ENCODE data around the gene DDX52. TPM values are rescaled to one million over a fixed set of nuclear protein-coding genes. Genes with fewer than 3 reads are reported as not detected.

The DDX52 gene
- total RNA-seq (2022; extraction: Qiagen RNA extraction) = 24.6 to 29.8 TPM (median 27.3 TPM) in 5 replicates

GRCh38 chr17:37643118-37643766 lies at the start of gene DDX52:
Gene DDX52, minus strand, starts transcription at chr17:37643446. Its CDS starts 26 bp downstream, at chr17:37643420.

GRCh38 chr17:37609170-37610040 lies 33.8 kb downstream of the DDX52 start, which contains the start of gene SYNRG:
Gene SYNRG, minus strand, starts transcription at chr17:37609418. Its CDS starts 63 bp downstream, at chr17:37609355.

Other genes with a start within 250 kb of the DDX52 start
- gene ACACA, start 236.6 kb downstream of the DDX52 start, total RNA-seq (2022; extraction: Qiagen RNA extraction) = 42.4 to 49.9 TPM (median 47.4 TPM) in 5 replicates
- gene TADA2A, start 236.6 kb downstream of the DDX52 start, total RNA-seq (2022; extraction: Qiagen RNA extraction) = 11.4 to 13.5 TPM (median 12.9 TPM) in 5 replicates
- gene DUSP14, start 153.6 kb downstream of the DDX52 start, total RNA-seq (2022; extraction: Qiagen RNA extraction) = 45.0 to 52.4 TPM (median 49.0 TPM) in 5 replicates
- gene SYNRG, start 34.0 kb downstream of the DDX52 start, total RNA-seq (2022; extraction: Qiagen RNA extraction) = 11.4 to 14.0 TPM (median 13.3 TPM) in 5 replicates
- gene HNF1B, start 101.6 kb upstream of the DDX52 start, total RNA-seq (2022; extraction: Qiagen RNA extraction) = 17.4 to 21.8 TPM (median 20.7 TPM) in 5 replicates